Epithelial cell of prostate (primary cell): Measurements from ENCODE around the gene COPS7A.

Experiments used
- DNase-seq: peaks from one replicate; pipeline ENCODE4 v3.0.0-alpha.2; 2011; ENCODE audit warnings: low read depth, low spot score
- H3K27ac ChIP-seq: fragments of 450-650 bp; 2 replicates; pipeline ENCODE4 v1.5.1; 2017; ENCODE audit warnings: mild to moderate bottlenecking

COPS7A gene

DNA sequence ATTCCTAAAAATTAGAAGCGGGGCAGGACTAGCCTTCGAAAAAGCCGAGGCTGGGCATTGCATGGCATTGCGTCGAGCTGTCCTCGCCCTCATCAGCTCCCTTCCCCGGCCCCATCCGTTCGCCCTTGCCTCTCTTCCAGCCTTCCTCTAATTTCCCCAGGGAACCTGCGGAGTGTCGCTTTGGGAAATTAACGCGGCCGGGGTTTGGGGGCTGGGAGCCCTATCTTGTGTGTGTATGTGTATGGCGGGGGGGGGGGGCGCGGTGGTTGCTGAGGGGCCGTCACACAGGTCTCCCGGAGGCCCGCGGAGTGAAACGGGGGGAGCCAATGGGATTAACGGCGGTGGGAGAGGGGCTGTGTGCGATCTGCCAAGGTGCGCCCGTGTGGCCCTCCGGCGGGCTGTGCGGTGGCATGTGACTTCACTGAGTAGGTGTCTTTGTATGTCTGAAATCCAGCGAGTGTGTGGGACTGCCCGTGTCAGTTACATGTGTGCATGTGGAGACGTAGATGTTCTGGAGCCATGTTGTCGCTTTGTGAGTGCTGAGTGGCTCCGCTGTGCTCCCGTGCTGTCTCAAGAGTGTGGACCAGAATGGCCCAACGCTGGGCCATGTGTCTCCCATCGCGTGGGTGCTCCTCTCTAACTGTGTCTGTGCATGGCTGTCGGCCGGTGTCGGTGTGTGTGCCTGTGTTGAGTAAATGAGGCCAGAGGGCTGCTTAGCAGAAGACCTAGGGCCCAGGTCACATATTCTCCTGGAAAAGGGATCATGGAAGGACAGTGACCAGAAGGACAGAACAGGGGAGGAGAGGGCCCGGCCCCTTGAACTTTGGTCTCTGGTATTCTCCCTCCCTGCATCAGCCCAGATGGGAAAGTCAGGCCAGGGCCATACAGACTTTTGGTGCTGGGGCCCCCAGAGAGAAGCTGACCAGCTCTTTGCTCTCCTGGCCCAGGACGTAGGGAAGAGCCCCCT, 43.8 kb downstream of the COPS7A start:
- peak overlapping the region; percentile 82 for H3K27ac ChIP-seq
- no peak for DNase-seq

DNA sequence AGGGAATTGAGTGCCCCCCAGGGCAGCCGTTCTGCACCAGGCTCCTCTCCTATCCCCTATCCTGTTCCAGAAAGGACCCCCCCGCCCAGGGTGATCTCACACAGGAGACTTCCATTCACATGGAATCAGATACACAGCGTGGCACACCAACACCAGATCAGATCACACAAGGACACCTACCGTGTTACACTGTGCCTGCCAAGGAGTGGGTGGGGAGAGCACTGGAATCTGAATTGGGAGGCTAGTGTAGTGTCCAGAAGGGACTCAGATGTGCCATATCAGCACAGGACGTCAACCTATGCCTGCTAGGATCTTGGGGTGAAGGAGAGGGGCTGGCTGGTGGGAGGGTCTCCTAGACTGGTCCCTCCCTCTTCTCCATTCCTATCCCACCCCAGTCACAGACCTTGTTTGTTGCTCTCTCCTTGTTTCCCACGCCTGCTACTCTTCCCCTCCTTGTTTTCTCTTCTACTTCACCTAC, 44.6 kb downstream of the COPS7A start:
- no peak overlapping the region for H3K27ac ChIP-seq
- no peak for DNase-seq

DNA sequence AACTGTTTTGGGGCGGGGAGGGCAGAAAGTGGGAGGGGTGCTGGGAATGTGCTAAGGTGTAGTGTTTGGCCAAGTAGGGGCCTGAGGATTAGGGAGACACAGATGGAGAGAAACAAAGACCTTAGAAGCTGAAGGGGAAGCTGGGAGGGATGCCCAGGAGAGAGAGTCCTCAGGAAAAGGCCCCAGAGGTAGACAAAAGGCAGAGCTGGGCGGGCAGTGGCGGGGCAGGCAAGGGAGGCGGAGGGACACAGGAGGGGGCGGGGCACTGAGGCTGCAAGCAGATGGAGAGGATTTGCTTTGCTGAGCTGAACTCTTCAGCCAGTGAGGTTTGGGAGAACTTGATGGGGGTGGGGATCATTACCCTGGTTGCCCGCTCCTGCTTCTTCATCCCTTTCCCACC, 45.1 kb downstream of the COPS7A start:
- no peak overlapping the region for H3K27ac ChIP-seq
- no peak for DNase-seq

DNA sequence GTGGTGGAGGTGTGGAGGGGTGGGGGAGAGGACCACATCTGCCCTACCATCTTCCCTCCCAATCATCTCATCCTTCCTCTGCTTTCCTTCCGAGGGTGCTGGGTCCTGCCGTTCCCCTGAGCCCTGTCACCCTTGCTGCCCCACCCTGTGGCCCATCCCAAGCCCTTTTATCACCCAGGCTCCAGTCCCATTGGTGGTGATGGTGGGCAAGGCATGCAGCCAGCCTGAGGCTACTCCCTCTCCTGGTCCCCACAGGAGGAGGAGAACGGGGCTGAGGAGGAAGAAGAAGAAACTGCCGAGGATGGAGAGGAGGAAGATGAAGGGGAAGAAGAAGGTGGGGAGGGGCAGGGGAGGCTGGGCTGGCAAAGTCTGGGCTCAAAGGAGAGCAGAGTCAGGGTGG, 45.8 kb downstream of the COPS7A start:
- no peak for DNase-seq
- H3K27ac ChIP-seq, result no peak overlapping the region

DNA sequence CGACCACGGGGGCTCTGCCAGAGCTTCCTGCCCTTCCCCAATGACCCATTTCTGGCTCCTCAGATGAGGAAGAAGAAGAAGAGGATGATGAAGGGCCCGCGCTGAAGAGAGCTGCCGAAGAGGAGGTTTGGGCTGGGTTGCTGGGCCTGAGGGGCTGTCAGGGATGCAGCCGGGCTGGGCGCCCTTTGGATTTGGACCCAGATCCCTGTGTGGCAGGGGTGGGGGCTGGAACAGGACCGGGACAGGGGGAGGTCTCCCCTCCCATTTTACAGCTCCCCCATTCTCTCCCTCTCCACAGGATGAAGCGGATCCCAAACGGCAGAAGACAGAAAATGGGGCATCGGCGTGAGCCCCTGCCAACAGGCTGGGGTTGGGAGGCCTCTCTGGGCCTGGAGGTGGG, 46.2 kb downstream of the COPS7A start:
- no peak for DNase-seq
- no peak overlapping the region for H3K27ac ChIP-seq

DNA sequence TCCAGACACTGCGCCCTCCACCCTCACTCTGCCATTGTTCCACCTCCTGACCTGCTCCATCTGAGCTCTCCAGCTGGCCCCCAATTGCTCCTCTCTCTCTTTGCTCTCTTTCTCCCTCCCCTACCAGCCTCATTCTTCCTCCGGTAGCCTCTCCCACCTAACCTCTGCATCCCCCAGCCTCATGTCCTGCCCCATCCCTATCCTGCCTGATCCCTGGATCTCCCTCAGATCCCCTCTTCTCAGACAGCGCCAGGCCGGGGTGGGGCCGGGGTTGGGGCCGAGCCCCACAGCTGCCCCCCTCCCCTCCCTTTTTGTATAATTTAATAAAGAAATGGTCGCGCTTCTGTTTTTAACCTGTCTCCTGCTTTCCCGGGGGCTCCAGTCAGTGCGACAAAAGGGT, 46.8 kb downstream of the COPS7A start:
- DNase-seq, result no peak
- no peak overlapping the region for H3K27ac ChIP-seq

DNA sequence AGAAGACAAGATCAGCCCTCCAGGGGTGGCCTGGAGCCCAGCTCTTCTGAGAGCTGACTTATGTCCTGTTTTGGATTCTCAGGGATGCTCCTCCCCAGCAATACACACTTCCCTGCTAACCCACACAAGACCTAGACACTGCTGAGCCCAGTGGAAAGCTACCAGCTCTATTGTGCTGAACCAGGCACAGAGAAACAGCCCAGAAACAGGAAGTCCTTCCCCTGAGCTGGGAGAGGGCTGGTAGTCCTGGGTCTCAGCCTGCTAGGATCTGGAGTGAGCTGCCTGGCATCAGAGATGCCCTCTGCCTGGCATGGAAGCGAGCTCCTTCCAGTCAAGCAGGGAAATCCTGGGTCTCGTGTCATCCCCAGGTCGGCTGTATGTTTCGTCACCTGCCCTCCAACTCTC, 47.2 kb downstream of the COPS7A start:
- no peak overlapping the region for H3K27ac ChIP-seq
- no peak for DNase-seq

DNA sequence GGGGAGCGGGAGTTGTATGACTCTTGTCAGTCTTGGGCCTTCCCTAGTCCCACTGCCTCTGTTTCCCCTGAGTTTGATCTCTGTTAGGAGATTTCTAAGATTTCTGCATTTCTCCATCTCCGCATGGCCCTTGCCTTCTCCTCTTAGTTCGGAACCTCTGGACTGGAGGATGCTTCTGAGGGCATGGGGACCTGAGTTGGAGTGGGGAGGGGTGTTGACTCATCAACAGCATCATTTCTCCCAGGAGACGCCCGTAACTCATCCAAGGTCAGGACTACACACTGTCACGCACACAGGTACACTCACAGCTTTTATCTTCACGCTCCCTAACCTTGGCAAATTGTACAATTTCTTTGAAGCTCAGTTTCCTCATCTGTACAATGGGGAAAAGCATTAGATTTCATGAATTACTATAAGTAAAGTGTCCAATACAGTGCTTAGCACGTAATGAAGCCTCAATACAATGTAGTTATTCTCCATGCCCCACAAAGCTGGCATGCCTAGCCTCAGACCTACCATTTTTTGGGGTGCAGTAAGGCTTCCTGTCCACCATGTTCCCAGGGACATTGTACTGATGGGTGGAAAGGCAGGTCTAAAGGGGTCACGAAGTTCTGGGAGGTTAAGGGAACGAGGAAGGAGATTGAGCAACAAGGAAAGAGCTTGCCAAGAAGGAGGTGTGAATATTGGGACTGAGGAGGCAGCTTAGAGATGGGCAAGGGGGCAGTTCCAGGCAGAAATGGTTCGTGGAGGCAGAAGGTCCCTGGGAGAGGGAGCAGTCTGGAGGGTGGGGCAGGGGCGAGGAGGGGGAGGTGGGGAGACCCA, 47.9 kb downstream of the COPS7A start:
- no peak for DNase-seq
- H3K27ac ChIP-seq, result no peak overlapping the region

DNA sequence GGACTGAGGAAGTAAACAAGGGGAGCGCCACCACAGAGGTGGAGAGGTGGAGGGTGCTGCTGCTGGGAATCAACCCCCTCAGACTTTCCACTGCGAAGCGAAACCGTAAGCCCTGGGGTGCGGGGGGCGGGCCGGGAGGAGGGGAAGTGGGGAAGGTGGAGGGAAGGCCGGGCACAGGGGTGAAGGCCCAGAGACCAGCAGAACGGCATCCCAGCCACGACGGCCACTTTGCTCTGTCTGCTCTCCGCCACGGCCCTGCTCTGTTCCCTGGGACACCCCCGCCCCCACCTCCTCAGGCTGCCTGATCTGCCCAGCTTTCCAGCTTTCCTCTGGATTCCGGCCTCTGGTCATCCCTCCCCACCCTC, 48.5 kb downstream of the COPS7A start, which contains the start of gene LAG3:
Gene LAG3 (plus strand): TSS at position 190 of the 365 bp plus-strand sequence. CDS start 333 bp downstream, outside the sequence.
- no peak within 1 kb of the TSS for H3K27ac ChIP-seq
- DNase-seq, result no peak

DNA sequence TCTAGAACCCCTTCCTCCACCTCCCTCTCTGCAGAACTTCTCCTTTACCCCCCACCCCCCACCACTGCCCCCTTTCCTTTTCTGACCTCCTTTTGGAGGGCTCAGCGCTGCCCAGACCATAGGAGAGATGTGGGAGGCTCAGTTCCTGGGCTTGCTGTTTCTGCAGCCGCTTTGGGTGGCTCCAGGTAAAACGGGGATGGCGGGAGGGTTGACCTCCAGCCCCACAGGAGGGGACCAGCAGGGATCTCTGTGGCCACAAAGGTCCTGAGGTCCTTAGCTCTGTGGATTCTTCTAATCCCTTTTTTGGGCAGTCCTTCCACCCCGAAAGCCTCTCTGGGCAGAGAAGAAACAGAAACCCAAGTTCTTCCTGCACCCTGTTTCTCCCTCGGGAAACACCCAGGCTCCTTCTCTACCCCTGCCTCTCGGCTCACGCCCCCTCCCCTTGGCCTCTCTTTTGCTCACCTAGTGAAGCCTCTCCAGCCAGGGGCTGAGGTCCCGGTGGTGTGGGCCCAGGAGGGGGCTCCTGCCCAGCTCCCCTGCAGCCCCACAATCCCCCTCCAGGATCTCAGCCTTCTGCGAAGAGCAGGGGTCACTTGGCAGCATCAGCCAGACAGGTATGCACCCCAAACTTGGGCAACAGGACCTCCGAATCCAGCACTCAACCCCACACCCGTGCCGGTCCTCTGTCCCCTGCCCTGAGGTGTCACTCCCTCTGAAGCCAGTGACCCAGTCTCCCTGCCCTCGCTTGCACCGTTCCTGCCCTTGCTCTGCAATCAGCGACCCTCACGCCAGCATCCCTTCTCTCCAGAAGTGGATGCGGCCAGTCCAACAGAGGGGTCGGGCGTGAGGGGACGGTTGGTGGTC, 49.1 kb downstream of the COPS7A start:
- DNase-seq, result no peak
- H3K27ac ChIP-seq, result no peak overlapping the region

DNA sequence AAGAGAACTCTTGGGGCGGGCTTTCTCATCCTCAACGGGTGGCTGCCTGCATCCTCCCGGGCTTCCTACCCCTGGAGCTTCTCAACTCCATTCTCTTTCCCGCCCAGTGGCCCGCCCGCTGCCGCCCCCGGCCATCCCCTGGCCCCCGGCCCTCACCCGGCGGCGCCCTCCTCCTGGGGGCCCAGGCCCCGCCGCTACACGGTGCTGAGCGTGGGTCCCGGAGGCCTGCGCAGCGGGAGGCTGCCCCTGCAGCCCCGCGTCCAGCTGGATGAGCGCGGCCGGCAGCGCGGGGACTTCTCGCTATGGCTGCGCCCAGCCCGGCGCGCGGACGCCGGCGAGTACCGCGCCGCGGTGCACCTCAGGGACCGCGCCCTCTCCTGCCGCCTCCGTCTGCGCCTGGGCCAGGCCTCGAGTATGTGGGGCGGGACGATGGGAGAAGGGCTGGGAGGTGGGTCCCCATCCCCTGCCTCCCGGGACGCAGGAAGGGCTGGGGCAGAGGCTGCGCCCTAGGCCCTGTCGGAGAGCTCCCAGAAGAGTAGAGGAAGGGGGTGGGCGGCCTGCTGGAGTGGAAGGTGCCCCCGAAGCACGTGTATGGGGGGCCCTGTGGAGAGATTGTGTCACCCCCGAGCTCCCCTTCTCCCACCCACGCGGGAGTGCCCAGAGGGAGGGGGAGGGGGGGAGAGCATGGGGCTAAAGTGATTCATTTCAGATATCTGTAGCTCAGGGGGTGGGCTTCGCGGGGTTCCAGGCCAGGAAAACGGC, 49.9 kb downstream of the COPS7A start:
- H3K27ac ChIP-seq, result no peak overlapping the region
- no peak for DNase-seq

DNA sequence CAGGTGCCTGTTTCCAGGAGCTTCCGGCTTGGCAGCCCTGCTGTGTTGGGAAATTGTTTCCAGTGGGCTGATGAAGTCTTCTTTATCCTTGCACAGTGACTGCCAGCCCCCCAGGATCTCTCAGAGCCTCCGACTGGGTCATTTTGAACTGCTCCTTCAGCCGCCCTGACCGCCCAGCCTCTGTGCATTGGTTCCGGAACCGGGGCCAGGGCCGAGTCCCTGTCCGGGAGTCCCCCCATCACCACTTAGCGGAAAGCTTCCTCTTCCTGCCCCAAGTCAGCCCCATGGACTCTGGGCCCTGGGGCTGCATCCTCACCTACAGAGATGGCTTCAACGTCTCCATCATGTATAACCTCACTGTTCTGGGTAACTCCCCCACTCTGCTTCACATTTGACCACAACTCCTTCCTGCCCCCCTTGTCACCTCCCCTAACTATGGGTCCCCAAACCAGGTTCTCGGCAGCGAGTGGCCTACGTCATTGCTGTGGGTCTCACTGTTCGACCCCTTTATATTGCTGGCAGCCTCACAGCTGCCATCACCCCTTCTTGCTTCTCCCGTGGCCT, 50.7 kb downstream of the COPS7A start:
- no peak overlapping the region for H3K27ac ChIP-seq
- DNase-seq, result no peak

DNA sequence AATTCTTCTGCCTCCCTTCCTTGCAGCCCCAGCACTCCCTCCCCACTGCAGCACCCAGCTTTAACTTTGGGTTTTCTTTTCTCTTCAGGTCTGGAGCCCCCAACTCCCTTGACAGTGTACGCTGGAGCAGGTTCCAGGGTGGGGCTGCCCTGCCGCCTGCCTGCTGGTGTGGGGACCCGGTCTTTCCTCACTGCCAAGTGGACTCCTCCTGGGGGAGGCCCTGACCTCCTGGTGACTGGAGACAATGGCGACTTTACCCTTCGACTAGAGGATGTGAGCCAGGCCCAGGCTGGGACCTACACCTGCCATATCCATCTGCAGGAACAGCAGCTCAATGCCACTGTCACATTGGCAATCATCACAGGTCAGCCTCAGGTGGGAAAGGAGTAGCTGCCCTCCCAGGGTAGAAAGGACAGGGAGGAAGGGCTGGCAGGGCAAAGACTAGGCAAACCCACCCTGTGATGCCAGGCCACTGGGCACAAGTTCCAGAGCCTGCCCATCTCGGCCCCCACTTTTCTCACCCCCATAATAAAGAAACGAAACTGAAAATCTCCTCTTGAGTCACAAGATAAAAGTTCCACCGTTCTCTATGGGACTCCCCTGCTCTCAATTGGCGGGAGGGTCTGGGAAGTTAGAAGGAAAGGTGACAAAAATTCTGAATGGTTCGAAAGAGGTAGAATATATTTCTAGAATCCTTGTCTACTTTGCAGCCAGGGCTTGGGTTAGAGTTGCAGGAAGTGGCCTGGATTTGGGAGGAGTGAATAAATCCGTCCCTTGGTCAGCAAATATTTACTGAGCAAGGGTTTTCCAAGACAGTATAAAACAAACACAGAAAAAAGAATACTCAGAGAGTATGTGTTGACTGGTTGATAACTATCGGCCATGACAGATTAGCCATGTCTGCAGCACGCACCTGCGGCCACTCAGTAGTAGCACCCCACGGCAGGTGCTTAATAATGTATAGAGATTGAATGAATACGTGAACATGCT, 51.6 kb downstream of the COPS7A start:
- H3K27ac ChIP-seq, result no peak overlapping the region
- no peak for DNase-seq

DNA sequence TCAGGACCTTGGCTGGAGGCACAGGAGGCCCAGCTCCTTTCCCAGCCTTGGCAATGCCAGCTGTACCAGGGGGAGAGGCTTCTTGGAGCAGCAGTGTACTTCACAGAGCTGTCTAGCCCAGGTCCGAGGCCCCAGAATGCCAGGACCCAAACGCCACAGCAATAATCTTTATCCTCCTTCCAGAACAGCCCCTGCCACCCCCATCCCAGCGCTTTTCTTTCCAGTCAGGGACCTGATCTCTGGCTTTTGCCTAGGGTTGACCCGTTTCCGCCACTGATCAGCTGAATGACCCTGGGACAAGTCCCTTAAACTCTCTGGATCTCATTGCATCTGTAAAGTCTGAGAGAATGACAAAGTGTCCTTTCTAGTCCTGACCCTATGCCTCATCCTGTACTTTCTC, 53.5 kb downstream of the COPS7A start:
- no peak overlapping the region for H3K27ac ChIP-seq
- no peak for DNase-seq

DNA sequence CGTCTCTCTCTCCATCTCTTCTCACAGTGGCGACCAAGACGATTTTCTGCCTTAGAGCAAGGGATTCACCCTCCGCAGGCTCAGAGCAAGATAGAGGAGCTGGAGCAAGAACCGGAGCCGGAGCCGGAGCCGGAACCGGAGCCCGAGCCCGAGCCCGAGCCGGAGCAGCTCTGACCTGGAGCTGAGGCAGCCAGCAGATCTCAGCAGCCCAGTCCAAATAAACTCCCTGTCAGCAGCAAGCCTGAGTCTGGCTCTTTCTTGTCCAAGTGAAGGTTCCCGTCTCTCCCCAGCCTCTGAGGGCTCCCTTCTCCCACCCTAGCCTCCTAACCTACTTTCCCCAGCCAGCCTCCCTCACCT, 54.3 kb downstream of the COPS7A start:
- DNase-seq, result no peak
- no peak overlapping the region for H3K27ac ChIP-seq

DNA sequence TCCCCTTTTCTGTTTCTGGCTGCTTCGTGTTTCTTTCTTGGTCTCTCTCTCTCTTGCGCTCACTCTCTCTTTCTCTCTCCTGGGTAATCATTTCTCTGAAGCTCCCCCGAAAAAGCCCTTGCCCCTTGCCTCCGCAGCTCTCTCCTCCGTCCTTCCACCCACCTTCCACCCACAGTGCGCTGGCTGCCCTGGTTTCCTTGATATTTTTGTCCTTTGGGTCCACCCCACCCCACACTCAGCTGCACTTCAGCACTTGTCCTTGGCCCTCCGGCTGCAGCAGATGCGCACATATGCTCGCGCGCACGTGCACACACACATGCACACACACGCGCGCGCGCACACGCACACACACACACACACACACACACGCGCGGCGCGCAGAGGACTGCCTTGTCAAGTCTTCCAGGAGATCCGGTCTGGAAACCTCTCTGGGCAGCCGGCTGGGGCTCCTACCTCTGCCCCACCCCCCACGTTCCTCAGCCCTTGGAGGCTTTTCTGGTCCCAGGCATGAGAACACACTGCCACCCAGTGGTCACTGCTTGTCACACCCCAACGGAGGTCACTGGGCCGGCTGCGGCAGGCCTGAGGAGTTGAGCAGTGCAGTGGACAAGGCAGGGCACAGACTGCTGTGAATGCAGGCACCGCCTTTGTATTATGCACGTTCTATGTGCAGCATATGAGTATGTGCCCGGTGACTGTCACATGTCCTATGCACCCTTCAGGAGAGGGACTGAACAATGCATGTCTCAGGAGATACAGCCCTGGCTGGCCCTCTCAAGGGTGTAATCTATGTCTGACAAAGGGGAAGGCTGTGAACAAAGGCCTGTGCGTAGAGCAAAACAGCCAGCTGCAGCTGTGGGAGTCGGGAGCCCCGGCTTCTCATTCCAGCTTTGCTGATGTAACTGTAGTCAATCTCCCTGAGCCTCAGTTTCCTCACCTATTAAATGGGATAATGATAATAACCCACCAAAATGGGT, 55.0 kb downstream of the COPS7A start:
- DNase-seq, result peak; percentile 33
- peak overlapping the region; percentile 38 for H3K27ac ChIP-seq
